BJ (cell line): ENCODE data around the gene ST6GALNAC6. TPM values are rescaled to one million over a fixed set of nuclear protein-coding genes. Genes with fewer than 3 reads are reported as not detected.
"Not testable (repeated sequence)": the region's sequence is repeated elsewhere in the genome, so short reads cannot be mapped to it uniquely, and the experiment has no call there.

Experiments used
- CTCF ChIA-PET: fragments of 350-600 bp; formaldehyde crosslinking; extraction: SDS; loops from one replicate; lab custom pipeline; 2021; ENCODE audit warnings: antibody characterized with exemption, inconsistent platforms; lab: Yijun Ruan, JAX
- POLR2A ChIA-PET: fragments of 300-600 bp; sonication (Branson Sonifier 250); formaldehyde crosslinking; extraction: SDS; loops from one replicate; lab custom pipeline; 2021; ENCODE audit warnings: antibody characterized with exemption; lab: Charles Lee
- DNase-seq: peaks from one replicate; pipeline ENCODE4 v3.0.0-alpha.2; 2011; ENCODE audit warnings: low read depth
- H3K27me3 ChIP-seq: 2 replicates; pipeline ENCODE4 v1.6.0; 2011; ENCODE audit warnings: low read length; ENCODE audit not compliant: control insufficient read depth, insufficient read depth
- H3K36me3 ChIP-seq: 2 replicates; pipeline ENCODE4 v1.5.1; 2011; ENCODE audit warnings: low read length; ENCODE audit not compliant: control insufficient read depth, insufficient read depth
- H3K4me3 ChIP-seq: 2 replicates; pipeline ENCODE4 v1.5.1; 2011; ENCODE audit warnings: low read depth, mild to moderate bottlenecking, control low read depth, low read length
- polyA plus RNA-seq: library from polyadenylated mRNA; depleted of rRNA; stranded (reverse); fragments of >200 nt; gene quantifications from 2 replicates; pipeline ENCODE4 v1.2.3, GENCODE V29; 2011
- TF ChIP-seq, protein P1 (sequence below): IDR thresholded peaks from 2 replicates; pipeline ENCODE4 v1.5.1; 2011; ENCODE audit warnings: low read depth, mild to moderate bottlenecking, control low read depth, inconsistent platforms, low read length, moderate library complexity; ENCODE audit not compliant: insufficient read depth

The ST6GALNAC6 gene
- polyA plus RNA-seq, 1 experiment = 78.3 TPM

- TF ChIP-seq, protein P1, sequence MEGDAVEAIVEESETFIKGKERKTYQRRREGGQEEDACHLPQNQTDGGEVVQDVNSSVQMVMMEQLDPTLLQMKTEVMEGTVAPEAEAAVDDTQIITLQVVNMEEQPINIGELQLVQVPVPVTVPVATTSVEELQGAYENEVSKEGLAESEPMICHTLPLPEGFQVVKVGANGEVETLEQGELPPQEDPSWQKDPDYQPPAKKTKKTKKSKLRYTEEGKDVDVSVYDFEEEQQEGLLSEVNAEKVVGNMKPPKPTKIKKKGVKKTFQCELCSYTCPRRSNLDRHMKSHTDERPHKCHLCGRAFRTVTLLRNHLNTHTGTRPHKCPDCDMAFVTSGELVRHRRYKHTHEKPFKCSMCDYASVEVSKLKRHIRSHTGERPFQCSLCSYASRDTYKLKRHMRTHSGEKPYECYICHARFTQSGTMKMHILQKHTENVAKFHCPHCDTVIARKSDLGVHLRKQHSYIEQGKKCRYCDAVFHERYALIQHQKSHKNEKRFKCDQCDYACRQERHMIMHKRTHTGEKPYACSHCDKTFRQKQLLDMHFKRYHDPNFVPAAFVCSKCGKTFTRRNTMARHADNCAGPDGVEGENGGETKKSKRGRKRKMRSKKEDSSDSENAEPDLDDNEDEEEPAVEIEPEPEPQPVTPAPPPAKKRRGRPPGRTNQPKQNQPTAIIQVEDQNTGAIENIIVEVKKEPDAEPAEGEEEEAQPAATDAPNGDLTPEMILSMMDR = no peak
- ChIA-PET CTCF (interaction anchor here (0.9 kb wide), 1 partner anchor 14 kb away, joined by 3 read pairs; no protein-coding TSS in a partner anchor), POLR2A (no interaction called here)
Observed at GRCh38 chr9:127883959-127884358, 15.4 kb downstream of the ST6GALNAC6 start.

DNA sequence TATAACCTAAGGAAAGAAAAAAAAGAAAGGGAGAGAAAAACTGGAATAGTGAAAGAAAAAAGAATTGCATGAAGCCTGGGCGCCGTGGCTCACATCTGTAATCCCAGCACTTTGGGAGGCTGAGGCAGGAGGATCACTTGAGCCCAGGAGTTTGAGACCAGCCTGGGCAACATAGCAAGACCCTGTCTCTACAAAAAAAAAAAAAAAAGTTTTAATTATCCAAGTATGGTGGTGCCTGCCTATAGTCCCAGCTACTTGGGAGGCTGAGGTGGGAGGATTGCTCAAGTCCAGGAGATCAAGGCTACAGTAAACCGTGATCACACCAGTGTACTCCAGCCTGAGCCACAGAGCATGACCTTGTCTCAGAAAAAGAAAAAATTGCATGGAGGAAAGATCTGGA lies 17.7 kb downstream of the ST6GALNAC6 start:
- DNase-seq, H3K4me3 ChIP-seq, H3K27me3 ChIP-seq: not testable (repeated sequence)
- ChIA-PET CTCF (interaction anchor here (1.3 kb wide), 2 partner anchors 15 to 147 kb away, joined by 3 to 4 read pairs; partner anchors contain the start of gene TOR2A), POLR2A (interaction anchor here (0.6 kb wide), 1 partner anchor 11 kb away, joined by 3 read pairs; no protein-coding TSS in a partner anchor)
- H3K36me3 ChIP-seq = peaks cover 17% of the 10 kb centered on the region

More at GRCh38 chr9:127883959-127884358, 15.4 kb downstream of the ST6GALNAC6 start:
- Histone ChIP-seq H3K4me3 (no peak overlapping the region), H3K27me3 (no peaks in the 10 kb centered on the region), H3K36me3 (peaks cover 25% of the 10 kb centered on the region)
- no peak for DNase-seq

DNA sequence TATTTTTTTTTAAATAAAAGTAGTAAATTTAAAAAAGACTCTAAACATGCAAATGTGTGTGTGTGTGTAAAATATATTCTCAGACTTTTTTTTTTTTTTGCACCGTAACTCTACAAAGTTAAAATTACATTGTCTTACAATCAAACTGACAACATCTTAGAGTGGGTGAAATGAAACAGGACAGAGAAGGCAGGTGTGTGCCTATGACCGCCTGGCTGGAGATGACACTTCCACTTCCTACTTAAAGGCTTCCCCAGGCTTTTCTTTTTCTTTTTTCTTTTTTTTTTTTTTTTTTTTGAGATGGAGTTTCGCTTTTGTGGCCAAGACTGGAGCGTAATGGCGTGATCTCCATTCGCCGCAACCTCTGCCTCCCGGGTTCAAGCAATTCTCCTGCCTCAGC lies 19.3 kb downstream of the ST6GALNAC6 start:
- DNase-seq = no peak
- ChIA-PET POLR2A (no interaction called here), CTCF (no interaction called here)
- TF ChIP-seq, protein P1 = no peak
- Histone ChIP-seq H3K36me3 (peaks cover 7% of the 10 kb centered on the region), H3K4me3 (no peak overlapping the region), H3K27me3 (no peaks in the 10 kb centered on the region)

- H3K36me3 ChIP-seq = peaks cover 2% of the 10 kb centered on the region; the same call in 1 of the 2 replicates
- TF ChIP-seq, protein P1 = no peak
- CTCF ChIA-PET = interaction anchor here (0.8 to 1.6 kb wide), 3 partner anchors 9 to 144 kb away, joined by 3 to 5 read pairs (median 4); partner anchors contain the start of gene TOR2A
- POLR2A ChIA-PET = no interaction called here
- H3K27me3 ChIP-seq = no peaks in the 10 kb centered on the region
- no peak overlapping the region for H3K4me3 ChIP-seq
- no peak for DNase-seq
Observed at GRCh38 chr9:127878652-127879390, 20.6 kb downstream of the ST6GALNAC6 start.

GRCh38 chr9:127878001-127878651 lies 21.3 kb downstream of the ST6GALNAC6 start:
- H3K36me3 ChIP-seq = peaks cover 2% of the 10 kb centered on the region; the same call in 1 of the 2 replicates
- DNase-seq = no peak
- H3K4me3 ChIP-seq = peak overlapping the region; percentile 44
- TF ChIP-seq, protein P1 = no peak
- CTCF ChIA-PET = interaction anchor here (0.8 to 1.6 kb wide), 3 partner anchors 9 to 143 kb away, joined by 3 to 5 read pairs (median 4); partner anchors contain the start of gene TOR2A
- POLR2A ChIA-PET = no interaction called here
- H3K27me3 ChIP-seq = no peaks in the 10 kb centered on the region
